LNCaP clone FGC (cell line): ENCODE measurements around the gene EXOC4.

ENCODE experiments used
- DNase-seq: peaks from one replicate; pipeline ENCODE4 v3.0.0-alpha.2; 2011; ENCODE audit warnings: low read depth
- H3K4me3 ChIP-seq: 2 replicates; pipeline ENCODE4 v1.5.1; 2011; ENCODE audit warnings: mild to moderate bottlenecking, low read depth, low read length, control low read depth
- CTCF ChIP-seq: IDR thresholded peaks from 2 replicates; pipeline ENCODE4 v1.5.1; 2012; ENCODE audit warnings: mild to moderate bottlenecking; ENCODE audit not compliant: control insufficient read depth, insufficient read depth; ENCODE audit errors: extremely low read depth

The EXOC4 gene

GRCh38 chr7:133365917-133366316 lies 113.0 kb downstream of the EXOC4 start:
- TF ChIP-seq CTCF, result no peak
- H3K4me3 ChIP-seq, result no peak overlapping the region
- no peak for DNase-seq

- TF ChIP-seq CTCF, result no peak
- H3K4me3 ChIP-seq, result no peak overlapping the region
- no peak for DNase-seq
Observed at GRCh38 chr7:133367561-133367960, 114.7 kb downstream of the EXOC4 start.

GRCh38 chr7:133369130-133369529 lies 116.3 kb downstream of the EXOC4 start:
- no peak for TF ChIP-seq CTCF
- DNase-seq, result no peak
- no peak overlapping the region for H3K4me3 ChIP-seq

- DNase-seq, result no peak
- no peak for TF ChIP-seq CTCF
- no peak overlapping the region for H3K4me3 ChIP-seq
Observed at GRCh38 chr7:133371616-133372015, 118.7 kb downstream of the EXOC4 start.

GRCh38 chr7:133372337-133372736 lies 119.5 kb downstream of the EXOC4 start:
- peak; percentile 13 for DNase-seq
- no peak for TF ChIP-seq CTCF

GRCh38 chr7:133376514-133376913 lies 123.6 kb downstream of the EXOC4 start:
- TF ChIP-seq CTCF, result no peak
- no peak overlapping the region for H3K4me3 ChIP-seq
- no peak for DNase-seq

More at GRCh38 chr7:133372337-133372736, 119.5 kb downstream of the EXOC4 start:
- no peak overlapping the region for H3K4me3 ChIP-seq

GRCh38 chr7:133381965-133382364 lies 129.1 kb downstream of the EXOC4 start:
- no peak for DNase-seq
- no peak overlapping the region for H3K4me3 ChIP-seq
- TF ChIP-seq CTCF, result no peak
